HG03135 (cell line): Measurements from ENCODE around the gene COL1A2.

Experiments
- ATAC-seq: cut with Tn5 transposase; IDR thresholded peaks from one replicate; pipeline ENCODE4 v1.9.1; 2021; ENCODE audit warnings: mild to moderate bottlenecking, moderate library complexity; ENCODE audit not compliant: unreplicated experiment

COL1A2 gene

GRCh38 chr7:94409200-94409948, 14.7 kb downstream of the COL1A2 start:
- no peak for ATAC-seq

GRCh38 chr7:94410413-94411187, 15.9 kb downstream of the COL1A2 start:
- no peak for ATAC-seq

GRCh38 chr7:94411188-94411466, 16.4 kb downstream of the COL1A2 start:
- no peak for ATAC-seq

- ATAC-seq: no peak
These were observed 18.1 kb downstream of the COL1A2 start for GRCh38 chr7:94412762-94413322.

GRCh38 chr7:94414481-94414880, 19.8 kb downstream of the COL1A2 start:
- ATAC-seq: no peak

- ATAC-seq: no peak
These were observed 20.3 kb downstream of the COL1A2 start for GRCh38 chr7:94414980-94415379.

- no peak for ATAC-seq
These were observed 22.6 kb downstream of the COL1A2 start for GRCh38 chr7:94417306-94417705.

- ATAC-seq: no peak
These were observed 23.2 kb downstream of the COL1A2 start for GRCh38 chr7:94417901-94418300.

GRCh38 chr7:94418851-94419250, 24.2 kb downstream of the COL1A2 start:
- ATAC-seq: no peak

GRCh38 chr7:94420328-94420727, 25.6 kb downstream of the COL1A2 start:
- no peak for ATAC-seq

- no peak for ATAC-seq
These were observed 27.0 kb downstream of the COL1A2 start for GRCh38 chr7:94421681-94422080.

- ATAC-seq: no peak
These were observed 27.4 kb downstream of the COL1A2 start for GRCh38 chr7:94422136-94422535.

- no peak for ATAC-seq
These were observed 28.2 kb downstream of the COL1A2 start for GRCh38 chr7:94422827-94423460.

GRCh38 chr7:94423863-94424735, 29.4 kb downstream of the COL1A2 start:
- no peak for ATAC-seq

GRCh38 chr7:94425546-94425945, 30.9 kb downstream of the COL1A2 start:
- no peak for ATAC-seq

- no peak for ATAC-seq
These were observed 32.5 kb downstream of the COL1A2 start for GRCh38 chr7:94426980-94427875.

- no peak for ATAC-seq
These were observed 34.5 kb downstream of the COL1A2 start for GRCh38 chr7:94429153-94429552.

- ATAC-seq: no peak
These were observed 36.5 kb downstream of the COL1A2 start for GRCh38 chr7:94431176-94431575.

GRCh38 chr7:94431619-94432280, 37.1 kb downstream of the COL1A2 start:
- ATAC-seq: no peak
